Lower leg skin (tissue), 3 donors: ENCODE measurements around the gene LOXHD1.

Source experiments
- POLR2A ChIP-seq, 2 donors: fragments of 450-650 bp; IDR thresholded peaks; one replicate each; pipeline ENCODE4 v1.6.1; 2016 to 2017; ENCODE audit warnings: antibody characterized with exemption in 2 of 2, mild to moderate bottlenecking in 1 of 2, moderate library complexity in 1 of 2
- TF ChIP-seq, protein P1 (sequence below), 3 donors: fragments of 450-650 bp; IDR thresholded peaks; one replicate each; pipeline ENCODE4 v1.5.1; 2016; ENCODE audit warnings: antibody characterized with exemption in 3 of 3, mild to moderate bottlenecking in 3 of 3, moderate library complexity in 2 of 3

- no peak for TF ChIP-seq POLR2A (IDR thresholded peaks at IDR 0.05)
- TF ChIP-seq, protein P1, sequence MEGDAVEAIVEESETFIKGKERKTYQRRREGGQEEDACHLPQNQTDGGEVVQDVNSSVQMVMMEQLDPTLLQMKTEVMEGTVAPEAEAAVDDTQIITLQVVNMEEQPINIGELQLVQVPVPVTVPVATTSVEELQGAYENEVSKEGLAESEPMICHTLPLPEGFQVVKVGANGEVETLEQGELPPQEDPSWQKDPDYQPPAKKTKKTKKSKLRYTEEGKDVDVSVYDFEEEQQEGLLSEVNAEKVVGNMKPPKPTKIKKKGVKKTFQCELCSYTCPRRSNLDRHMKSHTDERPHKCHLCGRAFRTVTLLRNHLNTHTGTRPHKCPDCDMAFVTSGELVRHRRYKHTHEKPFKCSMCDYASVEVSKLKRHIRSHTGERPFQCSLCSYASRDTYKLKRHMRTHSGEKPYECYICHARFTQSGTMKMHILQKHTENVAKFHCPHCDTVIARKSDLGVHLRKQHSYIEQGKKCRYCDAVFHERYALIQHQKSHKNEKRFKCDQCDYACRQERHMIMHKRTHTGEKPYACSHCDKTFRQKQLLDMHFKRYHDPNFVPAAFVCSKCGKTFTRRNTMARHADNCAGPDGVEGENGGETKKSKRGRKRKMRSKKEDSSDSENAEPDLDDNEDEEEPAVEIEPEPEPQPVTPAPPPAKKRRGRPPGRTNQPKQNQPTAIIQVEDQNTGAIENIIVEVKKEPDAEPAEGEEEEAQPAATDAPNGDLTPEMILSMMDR (IDR thresholded peaks at IDR 0.05) = no peak
Measured at GRCh38 chr18:46458472-46458871, 198.5 kb downstream of the LOXHD1 start.
